GM13976 (cell line): ENCODE results near the gene MRPL37.
A peak's percentile ranks its signal among the peaks of the same experiment; 100 is the strongest.

ENCODE experiments used
- DNase-seq: peaks from one replicate; pipeline ENCODE4 v3.0.0; 2012; ENCODE audit warnings: low spot score
- CTCF ChIP-seq: IDR thresholded peaks from 2 replicates; pipeline ENCODE4 v1.5.1; 2012; ENCODE audit warnings: borderline replicate concordance, mild to moderate bottlenecking; ENCODE audit not compliant: insufficient read depth; ENCODE audit errors: extremely low read depth, missing control alignments, control extremely low read depth
- in situ Hi-C: fragments of 300-500 bp; cut with MboI; formaldehyde crosslinking; loops from one replicate; pipeline ENCODE4 v1.12.0; 2022; ENCODE audit warnings: low sequenced_read_pairs, mixed read lengths, inconsistent platforms; ENCODE audit not compliant: unreplicated experiment

MRPL37 gene

GRCh38 chr1:54222711-54223110, 22.7 kb downstream of the MRPL37 start:
- TF ChIP-seq CTCF: no peak
- in situ Hi-C loops: no loop called here
- no peak for DNase-seq

GRCh38 chr1:54223441-54224202, 23.7 kb downstream of the MRPL37 start:
- in situ Hi-C loops: no loop called here
- no peak for TF ChIP-seq CTCF
- DNase-seq: no peak

- in situ Hi-C loops: no loop called here
- DNase-seq: no peak
- no peak for TF ChIP-seq CTCF
Measured at GRCh38 chr1:54224233-54224632, 24.3 kb downstream of the MRPL37 start.

- in situ Hi-C loops: no loop called here
- no peak for TF ChIP-seq CTCF
- DNase-seq: no peak
Measured at GRCh38 chr1:54225378-54225777, 25.4 kb downstream of the MRPL37 start.

- TF ChIP-seq CTCF: no peak
- DNase-seq: no peak
- in situ Hi-C loops: no loop called here
Measured at GRCh38 chr1:54225986-54226559, 26.1 kb downstream of the MRPL37 start.

- peak; percentile 19 for DNase-seq
- TF ChIP-seq CTCF: no peak
- in situ Hi-C loops: no loop called here
Measured at GRCh38 chr1:54227091-54227602, 27.2 kb downstream of the MRPL37 start.
